Panc1 (cell line): Measurements from ENCODE around the gene KLK4. TPM values are rescaled to one million over a fixed set of nuclear protein-coding genes. Genes with fewer than 3 reads are reported as not detected.
A peak's percentile ranks its signal among the peaks of the same experiment; 100 is the strongest.

Experiments used
- ATAC-seq: fragments of 200-7000 bp; cut with Tn5 transposase; 2 replicates; pipeline ENCODE4 v1.9.1; 2020; ENCODE audit warnings: mild to moderate bottlenecking, moderate library complexity
- BruUV-seq: library from RNA; stranded (reverse); fragments of 400-500 nt; replicated peaks from 2 replicates; lab custom pipeline; 2021; lab: Mats Ljungman, UMichigan
- CTCF ChIA-PET: fragments of 300-600 bp; sonication (Branson Sonifier 250); formaldehyde crosslinking; loops from one replicate; lab custom pipeline; 2022; ENCODE audit warnings: antibody characterized with exemption; lab: Charles Lee
- POLR2A ChIA-PET: fragments of 300-600 bp; sonication (Branson Sonifier 250); formaldehyde crosslinking; loops from one replicate; lab custom pipeline; 2022; ENCODE audit warnings: antibody characterized with exemption; lab: Charles Lee
- DNase-seq: peaks from one replicate; pipeline ENCODE4 v3.0.0-alpha.2; 2010; ENCODE audit warnings: low read depth, low spot score
- H3K27ac ChIP-seq: 2 replicates; pipeline ENCODE4 v1.5.1; 2011; ENCODE audit warnings: mild to moderate bottlenecking, low read length, inconsistent platforms
- H3K27me3 ChIP-seq: fragments of 200-500 bp; sonication (Bioruptor generic); 2 replicates; pipeline ENCODE4 v1.6.0; 2014; ENCODE audit warnings: low read length, inconsistent platforms; ENCODE audit not compliant: control insufficient read depth, insufficient read depth
- H3K36me3 ChIP-seq: fragments of 200-500 bp; sonication (Bioruptor generic); 2 replicates; pipeline ENCODE4 v1.5.1; 2014; ENCODE audit warnings: inconsistent platforms, mild to moderate bottlenecking, low read length, moderate library complexity; ENCODE audit not compliant: control insufficient read depth, insufficient read depth
- H3K4me1 ChIP-seq: 2 replicates; pipeline ENCODE4 v1.5.1; 2011; ENCODE audit warnings: inconsistent platforms, mild to moderate bottlenecking, low read length, moderate library complexity; ENCODE audit not compliant: control insufficient read depth, insufficient read depth
- H3K4me3 ChIP-seq, 2 experiments: 2 replicates each; pipeline ENCODE4 v1.5.1; 2011 to 2012; ENCODE audit warnings: low read depth in 2 of 2, low read length in 2 of 2, mild to moderate bottlenecking in 2 of 2, inconsistent platforms in 1 of 2, moderate library complexity in 1 of 2
- H3K9me3 ChIP-seq: fragments of 200-500 bp; sonication (Bioruptor generic); 2 replicates; pipeline ENCODE4 v1.5.1; 2014; ENCODE audit warnings: low read depth, mild to moderate bottlenecking, inconsistent platforms, low read length, moderate library complexity; ENCODE audit not compliant: control insufficient read depth, insufficient read depth
- CTCF ChIP-seq: fragments of 450-650 bp; IDR thresholded peaks from 2 replicates; pipeline ENCODE4 v1.5.1; 2017; ENCODE audit warnings: mild to moderate bottlenecking
- POLR2AphosphoS5 ChIP-seq: IDR thresholded peaks from 2 replicates; pipeline ENCODE4 v1.6.1; 2012; ENCODE audit warnings: mild to moderate bottlenecking, low read depth, low read length, moderate library complexity
- SIN3A ChIP-seq: IDR thresholded peaks from 2 replicates; pipeline ENCODE4 v1.6.1; 2012; ENCODE audit warnings: low read depth, mild to moderate bottlenecking, low read length, moderate library complexity, borderline replicate concordance; ENCODE audit not compliant: insufficient read depth
- TCF7L2 ChIP-seq: IDR thresholded peaks from 2 replicates; pipeline ENCODE4 v1.6.1; 2011; ENCODE audit warnings: mild to moderate bottlenecking, low read depth, low read length, inconsistent platforms
- in situ Hi-C: cut with HindIII; loops from 2 replicates; pipeline ENCODE4 v1.10.0; 2016; ENCODE audit warnings: low sequenced_read_pairs, low pct_unique_long_range_greater_than_20kb
- intact Hi-C: fragments of 100-400 bp; cut with micrococcal nuclease; formaldehyde crosslinking; loops from one replicate; pipeline ENCODE4 v1.10.0; 2022; ENCODE audit not compliant: unreplicated experiment
- total RNA-seq: library from RNA; stranded (reverse); gene quantifications from one replicate; pipeline ENCODE4 v1.2.1, GENCODE V29; 2021; ENCODE audit not compliant: unreplicated experiment
- TF ChIP-seq, protein P1 (sequence below), 2 experiments: IDR thresholded peaks; 2 replicates each; pipeline ENCODE4 v1.6.1; 2011 to 2012; ENCODE audit warnings: low read depth in 2 of 2, control low read depth in 1 of 2, low read length in 1 of 2, mild to moderate bottlenecking in 1 of 2, moderate library complexity in 1 of 2; ENCODE audit not compliant: insufficient read depth in 1 of 2

The KLK4 gene
- total RNA-seq, 1 experiment from 2014 or later: not detected

DNA sequence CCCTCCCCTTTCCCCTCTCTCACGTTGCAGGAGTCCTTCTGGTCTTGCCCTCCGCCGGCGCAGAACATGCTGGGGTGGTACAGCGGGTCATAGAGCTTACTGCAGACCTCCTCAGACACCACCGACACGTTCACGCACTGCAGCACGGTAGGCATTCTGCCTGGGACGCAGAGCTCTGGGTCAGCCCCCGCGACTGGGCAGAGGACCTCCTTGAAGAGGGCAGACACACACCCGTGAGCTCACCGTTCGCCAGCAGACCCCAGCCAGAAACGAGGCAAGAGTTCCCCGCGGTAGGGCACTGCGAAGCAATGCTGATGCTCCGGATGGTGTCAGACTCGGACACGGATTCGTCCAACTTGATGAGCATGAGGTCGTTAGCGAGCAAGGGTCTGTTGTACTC lies 2.9 kb downstream of the KLK4 start:
- Histone ChIP-seq H3K27me3 (peaks cover 4% of the 10 kb centered on the region; the same call in 1 of the 2 replicates), H3K4me1 (no peaks in the 10 kb centered on the region), H3K9me3 (no peaks in the 10 kb centered on the region), H3K27ac (no peak overlapping the region), H3K4me3 (no peak overlapping the region), H3K36me3 (no peaks in the 10 kb centered on the region)
- ChIA-PET CTCF (interaction anchor here (1.2 kb wide), 1 partner anchor 14 kb away, joined by 3 read pairs; no protein-coding TSS in a partner anchor), POLR2A (no interaction called here)
- TF ChIP-seq POLR2AphosphoS5 (no peak), TCF7L2 (no peak)
- ATAC-seq: no peak
- intact Hi-C loops (no loop called here), in situ Hi-C loops (no loop called here)
- no TSS peak for BruUV-seq
- no peak for DNase-seq

DNA sequence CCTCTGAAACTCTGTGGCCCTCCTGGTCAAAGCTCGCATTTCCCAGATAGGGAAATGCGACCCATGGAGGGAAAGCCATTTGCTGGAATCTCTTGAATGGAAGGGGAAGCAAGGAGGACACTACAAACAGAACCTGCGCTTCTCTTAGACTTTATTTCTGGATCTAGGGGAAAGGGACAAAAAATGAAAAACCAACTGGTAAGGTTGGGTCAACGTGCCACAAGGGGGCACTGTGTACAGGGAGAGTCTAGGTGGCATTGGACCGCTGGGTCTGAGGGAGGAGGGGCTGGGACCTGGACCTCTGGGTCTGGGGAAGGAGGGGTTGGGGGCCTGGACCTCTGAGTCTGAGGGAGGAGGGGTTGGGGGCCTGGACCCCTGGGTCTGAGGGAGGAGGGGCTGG lies 5.0 kb downstream of the KLK4 start:
- DNase-seq: no peak
- Histone ChIP-seq H3K36me3 (no peaks in the 10 kb centered on the region), H3K4me3 (no peak overlapping the region), H3K9me3 (no peaks in the 10 kb centered on the region), H3K27me3 (no peaks in the 10 kb centered on the region; the same call in 1 of the 2 replicates), H3K27ac (no peak overlapping the region), H3K4me1 (no peaks in the 10 kb centered on the region)
- no peak for ATAC-seq
- in situ Hi-C loops: no loop called here
- TF ChIP-seq TCF7L2: no peak
- TF ChIP-seq CTCF: peak; percentile 51; the same call in 1 of the 2 replicates
- intact Hi-C loops: no loop called here
- ChIA-PET POLR2A (no interaction called here), CTCF (no interaction called here)
- BruUV-seq: no TSS peak

DNA sequence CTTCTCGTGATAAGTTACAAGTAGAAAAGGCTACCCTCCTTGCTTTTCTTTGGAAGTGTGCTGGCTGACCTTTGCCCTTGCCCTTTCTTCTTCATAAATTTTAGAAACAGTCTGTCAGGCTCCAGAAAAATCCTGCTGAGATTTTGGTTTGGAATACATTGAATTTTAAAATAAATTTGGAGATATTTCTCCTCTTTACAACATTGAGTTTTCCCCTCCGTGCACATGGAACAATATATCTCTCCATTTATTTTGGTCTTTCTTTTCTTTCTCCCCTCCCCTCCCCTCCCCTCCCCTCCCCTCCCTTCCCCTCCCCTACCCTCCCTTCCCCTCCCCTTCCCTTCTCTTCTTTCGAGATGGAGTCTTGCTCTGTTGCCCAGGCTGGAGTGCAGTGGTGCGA lies 8.6 kb downstream of the KLK4 start:
- POLR2A ChIA-PET: no interaction called here
- H3K9me3 ChIP-seq: no peaks in the 10 kb centered on the region
- DNase-seq (no peak), ATAC-seq (no peak)
- H3K4me3 ChIP-seq: no peak overlapping the region
- CTCF ChIA-PET: no interaction called here
- TF ChIP-seq, protein P1, sequence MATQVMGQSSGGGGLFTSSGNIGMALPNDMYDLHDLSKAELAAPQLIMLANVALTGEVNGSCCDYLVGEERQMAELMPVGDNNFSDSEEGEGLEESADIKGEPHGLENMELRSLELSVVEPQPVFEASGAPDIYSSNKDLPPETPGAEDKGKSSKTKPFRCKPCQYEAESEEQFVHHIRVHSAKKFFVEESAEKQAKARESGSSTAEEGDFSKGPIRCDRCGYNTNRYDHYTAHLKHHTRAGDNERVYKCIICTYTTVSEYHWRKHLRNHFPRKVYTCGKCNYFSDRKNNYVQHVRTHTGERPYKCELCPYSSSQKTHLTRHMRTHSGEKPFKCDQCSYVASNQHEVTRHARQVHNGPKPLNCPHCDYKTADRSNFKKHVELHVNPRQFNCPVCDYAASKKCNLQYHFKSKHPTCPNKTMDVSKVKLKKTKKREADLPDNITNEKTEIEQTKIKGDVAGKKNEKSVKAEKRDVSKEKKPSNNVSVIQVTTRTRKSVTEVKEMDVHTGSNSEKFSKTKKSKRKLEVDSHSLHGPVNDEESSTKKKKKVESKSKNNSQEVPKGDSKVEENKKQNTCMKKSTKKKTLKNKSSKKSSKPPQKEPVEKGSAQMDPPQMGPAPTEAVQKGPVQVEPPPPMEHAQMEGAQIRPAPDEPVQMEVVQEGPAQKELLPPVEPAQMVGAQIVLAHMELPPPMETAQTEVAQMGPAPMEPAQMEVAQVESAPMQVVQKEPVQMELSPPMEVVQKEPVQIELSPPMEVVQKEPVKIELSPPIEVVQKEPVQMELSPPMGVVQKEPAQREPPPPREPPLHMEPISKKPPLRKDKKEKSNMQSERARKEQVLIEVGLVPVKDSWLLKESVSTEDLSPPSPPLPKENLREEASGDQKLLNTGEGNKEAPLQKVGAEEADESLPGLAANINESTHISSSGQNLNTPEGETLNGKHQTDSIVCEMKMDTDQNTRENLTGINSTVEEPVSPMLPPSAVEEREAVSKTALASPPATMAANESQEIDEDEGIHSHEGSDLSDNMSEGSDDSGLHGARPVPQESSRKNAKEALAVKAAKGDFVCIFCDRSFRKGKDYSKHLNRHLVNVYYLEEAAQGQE (IDR thresholded peaks at IDR 0.05; ENCODE audit: insufficient read depth in 1 of 2, low read depth in 2 of 2, low read length in 1 of 2): no peak
- TF ChIP-seq CTCF: no peak
- no peak for TF ChIP-seq SIN3A
- TF ChIP-seq TCF7L2: no peak
- TF ChIP-seq POLR2AphosphoS5: no peak
- no peak overlapping the region for H3K27ac ChIP-seq
- no peaks in the 10 kb centered on the region for H3K4me1 ChIP-seq
- BruUV-seq: no TSS peak
- in situ Hi-C loops (no loop called here), intact Hi-C loops (no loop called here)
- no peaks in the 10 kb centered on the region; the same call in 1 of the 2 replicates for H3K27me3 ChIP-seq
- no peaks in the 10 kb centered on the region for H3K36me3 ChIP-seq
